Measurements from ENCODE around the gene TXNDC16. TPM values are rescaled to one million over a fixed set of nuclear protein-coding genes. Genes with fewer than 3 reads are reported as not detected.

TXNDC16 gene
- 10 to 100 TPM in 2 of 4 donors, 1 to 10 TPM in 2; 8.5 to 12.6 (median 9.9) TPM for total RNA-seq

GRCh38 chr14:52552063-52552988 is at the start of gene TXNDC16, which contains the start of gene GPR137C:
Gene TXNDC16 (minus strand): TSS chr14:52552505. CDS start chr14:52543557, 8,948 bp downstream.
Gene GPR137C (plus strand): TSS chr14:52552836. CDS start chr14:52553148, 312 bp downstream.
- TF ChIP-seq CTCF (IDR thresholded peaks at IDR 0.05; ENCODE audit: low read depth): no peak

- no peak for TF ChIP-seq CTCF (IDR thresholded peaks at IDR 0.05; ENCODE audit: low read depth)
These were observed 47.7 kb upstream of the TXNDC16 start for GRCh38 chr14:52599974-52600373.

- no peak for TF ChIP-seq CTCF (IDR thresholded peaks at IDR 0.05; ENCODE audit: low read depth)
These were observed 46.3 kb upstream of the TXNDC16 start for GRCh38 chr14:52598568-52598967.

GRCh38 chr14:52596861-52597260 is 44.6 kb upstream of the TXNDC16 start:
- no peak for TF ChIP-seq CTCF (IDR thresholded peaks at IDR 0.05; ENCODE audit: low read depth)

GRCh38 chr14:52596320-52596719 is 44.0 kb upstream of the TXNDC16 start:
- no peak for TF ChIP-seq CTCF (IDR thresholded peaks at IDR 0.05; ENCODE audit: low read depth)

GRCh38 chr14:52590318-52590717 is 38.0 kb upstream of the TXNDC16 start:
- TF ChIP-seq CTCF (IDR thresholded peaks at IDR 0.05; ENCODE audit: low read depth): no peak

GRCh38 chr14:52589646-52590045 is 37.3 kb upstream of the TXNDC16 start:
- TF ChIP-seq CTCF (IDR thresholded peaks at IDR 0.05; ENCODE audit: low read depth): no peak
